Ascending aorta (tissue), 2 donors: ENCODE results near the gene ADCY1. TPM values are rescaled to one million over a fixed set of nuclear protein-coding genes. Genes with fewer than 3 reads are reported as not detected.

Experiments used
- DNase-seq, 2 donors: peaks; one replicate each; pipeline ENCODE4 v3.0.0-alpha.2; 2019; ENCODE audit warnings: low spot score in 2 of 2
- H3K27ac ChIP-seq, 2 donors: fragments of 200-600 bp; sonication (generic); one replicate each; pipeline ENCODE4 v1.5.1; 2016 to 2017; ENCODE audit warnings: mild to moderate bottlenecking in 1 of 2
- H3K27me3 ChIP-seq: fragments of 200-600 bp; sonication (generic); one replicate; pipeline ENCODE4 v1.5.1; 2017
- H3K36me3 ChIP-seq, 2 donors: fragments of 200-600 bp; sonication (generic); one replicate each; pipeline ENCODE4 v1.5.1; 2016
- H3K4me1 ChIP-seq, 2 donors: fragments of 200-600 bp; sonication (generic); one replicate each; pipeline ENCODE4 v1.5.1; 2016 to 2017; ENCODE audit warnings: mild to moderate bottlenecking in 1 of 2
- H3K4me3 ChIP-seq, 2 donors: fragments of 200-600 bp; sonication (generic); one replicate each; pipeline ENCODE4 v1.5.1; 2016 to 2017; ENCODE audit warnings: mild to moderate bottlenecking in 1 of 2
- H3K9me3 ChIP-seq, 2 donors: fragments of 200-600 bp; sonication (generic); one replicate each; pipeline ENCODE4 v1.5.1; 2016
- CTCF ChIP-seq, 3 experiments: fragments of 200-600 bp in 2 of 3; fragments of 450-650 bp in 1 of 3; sonication (generic) in 2 of 3; IDR thresholded peaks; one replicate each; pipeline ENCODE4 v1.5.1; 2016 to 2019; ENCODE audit warnings: antibody characterized with exemption in 3 of 3, mild to moderate bottlenecking in 1 of 3, moderate library complexity in 1 of 3
- intact Hi-C: fragments of 100-400 bp; cut with DNase I; formaldehyde crosslinking; loops from one replicate; pipeline ENCODE4 v1.15.1; 2023
- total RNA-seq: library from RNA; depleted of rRNA; stranded (reverse); fragments of >200 nt; gene quantifications from one replicate; pipeline ENCODE4 v1.1.0, GENCODE V29; 2016

ADCY1 gene
- total RNA-seq, 1 donor from 2014 or later: 3.6 TPM

- H3K4me3 ChIP-seq: no peak overlapping the region
- H3K36me3 ChIP-seq: no peaks in the 10 kb centered on the region
- no peaks in the 10 kb centered on the region for H3K4me1 ChIP-seq
- H3K27me3 ChIP-seq: no peaks in the 10 kb centered on the region
- H3K9me3 ChIP-seq: no peaks in the 10 kb centered on the region
- no peak for TF ChIP-seq CTCF (IDR thresholded peaks at IDR 0.05)
- peak in 1 of 2 donors; percentile 53 for DNase-seq
- intact Hi-C loops: no loop called here
- H3K27ac ChIP-seq: no peak overlapping the region
These were observed 14.9 kb downstream of the ADCY1 start for GRCh38 chr7:45589061-45589460.

GRCh38 chr7:45589915-45590678 lies 15.9 kb downstream of the ADCY1 start:
- intact Hi-C loops: no loop called here
- Histone ChIP-seq H3K36me3 (no peaks in the 10 kb centered on the region), H3K27ac (no peak overlapping the region), H3K9me3 (no peaks in the 10 kb centered on the region), H3K4me3 (no peak overlapping the region), H3K4me1 (no peaks in the 10 kb centered on the region), H3K27me3 (no peaks in the 10 kb centered on the region)
- no peak for TF ChIP-seq CTCF (IDR thresholded peaks at IDR 0.05)
- DNase-seq: peak in 1 of 2 donors; percentile 41

GRCh38 chr7:45590679-45591057 lies 16.5 kb downstream of the ADCY1 start:
- TF ChIP-seq CTCF (IDR thresholded peaks at IDR 0.05): no peak
- H3K9me3 ChIP-seq: no peaks in the 10 kb centered on the region
- intact Hi-C loops: no loop called here
- no peaks in the 10 kb centered on the region for H3K27me3 ChIP-seq
- no peak overlapping the region for H3K4me3 ChIP-seq
- H3K4me1 ChIP-seq: no peaks in the 10 kb centered on the region
- H3K27ac ChIP-seq: no peak overlapping the region
- no peaks in the 10 kb centered on the region for H3K36me3 ChIP-seq
- DNase-seq: peak in 1 of 2 donors; percentile 43

- TF ChIP-seq CTCF (IDR thresholded peaks at IDR 0.05): no peak
- intact Hi-C loops: no loop called here
- H3K9me3 ChIP-seq: no peaks in the 10 kb centered on the region
- DNase-seq: peak in 1 of 2 donors; percentile 58
- no peaks in the 10 kb centered on the region for H3K27me3 ChIP-seq
- H3K27ac ChIP-seq: no peak overlapping the region
- H3K36me3 ChIP-seq: no peaks in the 10 kb centered on the region
- H3K4me3 ChIP-seq: no peak overlapping the region
- H3K4me1 ChIP-seq: no peaks in the 10 kb centered on the region
These were observed 17.1 kb downstream of the ADCY1 start for GRCh38 chr7:45591101-45591906.

GRCh38 chr7:45592230-45592991 lies 18.2 kb downstream of the ADCY1 start:
- Histone ChIP-seq H3K9me3 (no peaks in the 10 kb centered on the region), H3K4me3 (no peak overlapping the region), H3K27me3 (no peaks in the 10 kb centered on the region), H3K4me1 (no peaks in the 10 kb centered on the region), H3K27ac (no peak overlapping the region), H3K36me3 (no peaks in the 10 kb centered on the region)
- DNase-seq: peak in 1 of 2 donors; percentile 56
- intact Hi-C loops: no loop called here
- TF ChIP-seq CTCF (IDR thresholded peaks at IDR 0.05): no peak
